GM21526 (cell line): Measurements from ENCODE around the gene KLF1.

Source experiments
- ATAC-seq: cut with Tn5 transposase; IDR thresholded peaks from one replicate; pipeline ENCODE4 v1.9.1; 2021; ENCODE audit warnings: moderate library complexity; ENCODE audit not compliant: unreplicated experiment, low FRiP score

Gene KLF1

GRCh38 chr19:12838886-12839756 lies 47.9 kb downstream of the KLF1 start:
- no peak for ATAC-seq

- ATAC-seq = no peak
Measured at GRCh38 chr19:12838182-12838885, 48.7 kb downstream of the KLF1 start, which contains the start of gene MAST1. TSS of gene MAST1 (plus strand) at chr19:12838515. CDS start at chr19:12838573, 58 bp downstream.

- no peak for ATAC-seq
Measured at GRCh38 chr19:12837225-12837624, 49.8 kb downstream of the KLF1 start.

GRCh38 chr19:12836529-12836863 lies 50.5 kb downstream of the KLF1 start:
- no peak for ATAC-seq

- no peak for ATAC-seq
Measured at GRCh38 chr19:12834976-12835757, 51.8 kb downstream of the KLF1 start.

- no peak for ATAC-seq
Measured at GRCh38 chr19:12834566-12834943, 52.4 kb downstream of the KLF1 start, which contains the start of gene RTBDN. TSS of gene RTBDN (minus strand) at chr19:12834579. CDS start at chr19:12829979, 4,600 bp downstream.
